Prostate gland (tissue), 2 donors: Measurements from ENCODE around the gene LCE7A.

ENCODE experiments used
- CTCF ChIP-seq, 4 experiments: fragments of 200-600 bp in 2 of 4; fragments of 450-650 bp in 2 of 4; sonication (generic) in 2 of 4; IDR thresholded peaks; 1 replicate in 3 of 4; 2 replicates in 1 of 4; pipeline ENCODE4 v1.5.1; 2016 to 2019; ENCODE audit warnings: antibody characterized with exemption in 4 of 4, mild to moderate bottlenecking in 2 of 4, moderate library complexity in 2 of 4
- POLR2A ChIP-seq: fragments of 450-650 bp; IDR thresholded peaks from one replicate; pipeline ENCODE4 v1.6.1; 2016; ENCODE audit warnings: antibody characterized with exemption, mild to moderate bottlenecking
- POLR2AphosphoS5 ChIP-seq: sonication (generic); formaldehyde crosslinking; IDR thresholded peaks from one replicate; pipeline ENCODE4 v1.6.1; 2017; ENCODE audit warnings: antibody characterized with exemption

GRCh38 chr1:152817309-152817708, 42.5 kb upstream of the LCE7A start:
- TF ChIP-seq POLR2A (no peak), CTCF (IDR thresholded peaks at IDR 0.05) (no peak), POLR2AphosphoS5 (no peak)
